ENCODE measurements around the gene CDH4.

DNA sequence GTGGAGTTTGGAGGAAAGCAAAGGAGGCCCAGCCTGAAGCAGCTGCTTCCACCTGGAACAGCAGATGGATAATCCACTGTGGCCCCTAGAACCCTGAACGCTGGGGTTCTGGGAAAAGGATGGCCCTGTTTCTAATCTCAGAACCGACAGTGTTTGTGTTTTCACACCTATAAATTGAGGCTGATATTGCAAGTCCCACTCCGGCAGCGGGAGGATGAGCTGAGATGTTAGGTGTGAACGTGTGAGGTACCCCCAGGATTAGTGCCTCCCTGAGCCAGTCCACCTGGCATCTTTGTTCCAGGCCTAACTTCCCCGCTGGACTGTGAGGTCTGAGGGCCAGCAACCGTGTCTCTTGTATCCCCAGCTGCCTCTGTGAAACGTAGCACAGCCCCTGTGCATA lies 7.8 kb upstream of the CDH4 start:
- no peak for TF ChIP-seq POLR2A (IDR thresholded peaks at IDR 0.05; ENCODE audit: low read length)
- TF ChIP-seq GATA1 (IDR thresholded peaks at IDR 0.05; ENCODE audit: low read depth, low read length) = no peak
